ENCODE measurements around the gene CENPB.

Gene CENPB

GRCh38 chr20:3788685-3789155 is 2.2 kb upstream of the CENPB start:
- no peak for TF ChIP-seq CTCF (IDR thresholded peaks at IDR 0.05; ENCODE audit: insufficient read depth, low read length, poor library complexity, severe bottlenecking)
- DNase-seq (ENCODE audit: extremely low read depth, insufficient read length), result no peak
- Histone ChIP-seq H3K36me3 (ENCODE audit: control insufficient read depth, insufficient read depth, low read length) (no peaks in the 10 kb centered on the region; the same call in none of the 2 replicates), H3K27me3 (replicated peaks; ENCODE audit: control insufficient read depth, insufficient read depth, low read length) (no peaks in the 10 kb centered on the region), H3K4me3 (replicated peaks; ENCODE audit: low read depth, low read length) (no peak overlapping the region)

DNA sequence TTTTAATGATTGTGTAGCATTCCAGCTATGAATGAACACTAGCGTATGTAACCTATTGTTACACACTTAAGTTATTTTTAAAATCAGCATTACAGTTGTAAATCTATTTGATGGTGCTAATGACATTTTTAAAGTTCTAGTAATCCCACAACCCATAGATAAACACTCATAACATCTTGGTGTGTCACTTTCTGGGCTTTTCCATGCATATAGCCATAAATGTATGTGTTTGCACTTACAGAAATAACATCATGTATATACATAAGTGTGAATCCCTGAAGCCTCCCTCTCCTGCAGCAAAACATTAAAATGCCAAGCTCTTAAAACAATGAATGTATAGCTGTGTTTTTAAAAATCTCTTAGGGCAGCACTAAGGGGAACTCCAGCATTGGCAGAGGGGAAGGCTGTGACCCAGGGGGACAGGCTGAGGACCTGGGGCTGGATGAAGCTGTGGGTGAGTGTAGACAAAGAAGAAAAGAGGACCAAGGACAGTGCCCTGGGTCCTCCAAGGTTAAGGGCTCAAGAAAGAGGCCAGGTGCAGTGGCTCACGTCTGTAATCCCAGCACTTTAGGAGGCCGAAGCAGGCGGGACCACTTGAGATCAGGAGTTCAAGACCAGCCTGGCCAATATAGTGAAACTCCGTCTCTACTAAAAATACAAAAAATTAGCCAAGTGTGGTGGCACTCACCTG is 929 bp upstream of the CENPB start:
- peaks cover 2% of the 10 kb centered on the region for H3K36me3 ChIP-seq (ENCODE audit: control insufficient read depth, insufficient read depth, low read length)
- peak overlapping the region; percentile 57 for H3K4me3 ChIP-seq (replicated peaks; ENCODE audit: low read depth, low read length)
- no peak for DNase-seq (ENCODE audit: extremely low read depth, insufficient read length)
- no peak for TF ChIP-seq CTCF (IDR thresholded peaks at IDR 0.05; ENCODE audit: insufficient read depth, low read length, poor library complexity, severe bottlenecking)
- H3K27me3 ChIP-seq (replicated peaks; ENCODE audit: control insufficient read depth, insufficient read depth, low read length), result no peaks in the 10 kb centered on the region

GRCh38 chr20:3786126-3786484 is 435 bp downstream of the CENPB start:
- DNase-seq (ENCODE audit: extremely low read depth, insufficient read length), result peak; percentile 71
- H3K4me3 ChIP-seq (replicated peaks; ENCODE audit: low read depth, low read length), result peak overlapping the region; percentile 76
- H3K27me3 ChIP-seq (replicated peaks; ENCODE audit: control insufficient read depth, insufficient read depth, low read length), result no peaks in the 10 kb centered on the region
- no peak for TF ChIP-seq CTCF (IDR thresholded peaks at IDR 0.05; ENCODE audit: insufficient read depth, low read length, poor library complexity, severe bottlenecking)
- H3K36me3 ChIP-seq (ENCODE audit: control insufficient read depth, insufficient read depth, low read length), result peaks cover 2% of the 10 kb centered on the region

DNA sequence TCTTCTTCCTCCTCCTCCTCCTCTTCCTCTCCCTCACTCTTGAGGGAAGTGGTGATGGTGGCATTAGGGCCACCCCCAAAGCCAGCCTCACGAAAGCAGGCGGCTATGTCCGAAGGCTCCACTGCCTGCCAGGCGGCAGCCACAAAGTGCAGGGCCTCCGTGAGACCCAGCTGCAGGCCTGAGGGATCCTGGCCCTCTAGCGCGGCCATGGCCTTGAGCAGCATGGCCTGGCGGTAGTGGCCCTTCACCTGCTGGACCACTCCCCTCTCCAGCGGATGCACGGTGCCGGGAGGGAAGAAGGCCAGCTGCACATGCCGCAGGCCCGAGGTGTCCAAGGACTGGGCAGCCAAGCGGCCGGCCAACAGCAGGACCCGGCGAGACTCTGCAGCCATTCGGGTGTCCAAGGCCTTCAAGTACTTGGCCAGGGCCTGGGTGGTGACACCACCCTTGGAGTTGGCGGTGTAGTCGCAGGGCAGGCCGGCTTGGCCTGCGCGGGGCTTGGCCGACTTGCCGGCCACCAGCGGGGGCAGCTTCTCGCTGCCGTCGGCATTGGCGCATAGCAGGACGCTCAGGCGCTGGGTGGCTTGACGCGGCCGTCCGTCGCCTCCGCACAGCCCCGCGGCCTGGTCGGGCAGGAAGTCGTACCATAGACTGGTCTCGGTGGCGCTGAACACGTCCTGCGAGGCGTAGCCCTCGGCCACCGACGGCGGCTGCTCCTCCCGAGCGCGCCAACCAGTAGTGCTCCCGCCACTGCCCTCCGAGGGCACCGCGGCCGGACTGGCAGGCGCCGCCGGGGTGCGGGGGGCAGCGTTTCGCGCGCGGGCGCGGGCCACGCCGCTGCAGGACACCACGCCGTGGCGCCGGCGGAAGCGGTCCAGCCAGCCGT is 1.1 kb downstream of the CENPB start:
- Histone ChIP-seq H3K36me3 (ENCODE audit: control insufficient read depth, insufficient read depth, low read length) (peaks cover 2% of the 10 kb centered on the region), H3K4me3 (replicated peaks; ENCODE audit: low read depth, low read length) (peak overlapping the region; percentile 76), H3K27me3 (replicated peaks; ENCODE audit: control insufficient read depth, insufficient read depth, low read length) (no peaks in the 10 kb centered on the region)
- no peak for TF ChIP-seq CTCF (IDR thresholded peaks at IDR 0.05; ENCODE audit: insufficient read depth, low read length, poor library complexity, severe bottlenecking)
- DNase-seq (ENCODE audit: extremely low read depth, insufficient read length), result no peak

DNA sequence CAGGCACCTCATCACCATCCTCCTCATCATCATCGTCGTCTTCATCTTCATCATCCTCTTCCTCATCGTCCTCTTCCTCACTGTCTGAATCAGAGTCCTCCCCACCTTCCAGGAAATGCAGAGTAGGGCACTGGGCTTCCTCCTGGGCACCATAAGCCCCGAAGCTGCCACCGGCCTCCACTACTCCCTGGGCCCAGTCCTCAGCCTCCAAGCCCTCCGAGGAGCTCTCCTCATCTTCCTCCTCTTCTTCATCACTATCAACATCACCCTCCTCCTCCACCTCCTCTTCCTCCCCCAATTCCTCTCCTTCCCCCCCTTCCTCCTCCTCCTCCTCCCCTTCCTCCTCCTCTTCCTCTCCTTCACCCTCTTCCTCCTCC is 1.7 kb downstream of the CENPB start:
- no peak for DNase-seq (ENCODE audit: extremely low read depth, insufficient read length)
- no peaks in the 10 kb centered on the region for H3K27me3 ChIP-seq (replicated peaks; ENCODE audit: control insufficient read depth, insufficient read depth, low read length)
- peaks cover 2% of the 10 kb centered on the region for H3K36me3 ChIP-seq (ENCODE audit: control insufficient read depth, insufficient read depth, low read length)
- H3K4me3 ChIP-seq (replicated peaks; ENCODE audit: low read depth, low read length), result no peak overlapping the region
- no peak for TF ChIP-seq CTCF (IDR thresholded peaks at IDR 0.05; ENCODE audit: insufficient read depth, low read length, poor library complexity, severe bottlenecking)

All from GM06990 (cell line).